OCI-LY7 (cell line): ENCODE results near the gene SDHD.

Experiments used
- EZH2phosphoT487 ChIP-seq: fragments of 200-600 bp; sonication (generic); IDR thresholded peaks from 2 replicates; pipeline ENCODE4 v1.6.1; 2018; ENCODE audit warnings: low read depth, borderline replicate concordance, mild to moderate bottlenecking, mixed run types, antibody characterized with exemption, low read length, moderate library complexity, mixed read lengths
- TF ChIP-seq, protein P1 (sequence below): fragments of 200-600 bp; sonication (generic); conservative IDR thresholded peaks from 2 replicates; pipeline ENCODE4 v1.5.1; 2014; ENCODE audit warnings: mild to moderate bottlenecking, antibody characterized with exemption, low read length, moderate library complexity, mixed read lengths

DNA sequence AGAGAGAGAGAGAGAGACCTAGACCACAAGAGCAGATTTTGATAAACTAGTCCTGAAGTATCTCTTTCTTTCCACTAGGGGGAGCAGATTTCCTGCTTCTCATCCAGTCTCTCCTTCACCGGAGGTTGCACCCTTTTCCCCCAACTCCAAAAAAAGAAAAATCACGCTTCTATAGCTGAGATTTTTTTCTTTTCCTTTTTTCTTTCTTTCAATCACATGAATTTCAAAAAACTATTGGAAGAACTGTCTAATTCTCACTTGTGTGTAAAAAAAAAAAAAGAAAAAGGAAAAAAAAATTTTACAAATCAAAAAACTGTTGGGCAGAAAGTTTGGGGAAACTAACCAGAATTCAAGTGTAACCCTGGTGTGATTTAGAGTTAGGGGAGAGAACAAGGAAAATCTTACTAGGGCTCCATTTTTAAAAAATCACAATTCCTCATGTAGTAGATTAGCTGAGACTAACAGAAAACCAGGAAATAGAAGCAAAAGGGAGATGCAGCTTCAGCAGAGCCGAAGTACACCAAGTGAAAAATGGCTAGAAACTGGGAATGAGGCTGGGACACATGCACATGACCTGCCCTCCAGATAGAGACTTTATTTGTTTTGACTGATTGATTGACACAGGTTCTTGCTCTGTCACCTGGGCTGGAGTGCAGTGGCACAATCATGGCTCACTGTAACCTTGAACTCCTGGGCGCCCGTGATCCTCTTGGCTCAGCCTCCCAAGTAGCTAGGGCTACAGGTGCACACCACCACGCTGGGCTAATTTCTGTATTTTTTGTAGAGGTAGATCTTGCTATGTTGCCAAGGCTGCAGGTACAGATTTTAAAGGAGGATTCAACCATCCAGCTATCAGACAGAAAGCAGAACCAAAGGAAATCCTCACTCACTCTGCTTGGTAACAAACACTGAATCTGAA lies 27.1 kb downstream of the SDHD start:
- TF ChIP-seq, protein P1, sequence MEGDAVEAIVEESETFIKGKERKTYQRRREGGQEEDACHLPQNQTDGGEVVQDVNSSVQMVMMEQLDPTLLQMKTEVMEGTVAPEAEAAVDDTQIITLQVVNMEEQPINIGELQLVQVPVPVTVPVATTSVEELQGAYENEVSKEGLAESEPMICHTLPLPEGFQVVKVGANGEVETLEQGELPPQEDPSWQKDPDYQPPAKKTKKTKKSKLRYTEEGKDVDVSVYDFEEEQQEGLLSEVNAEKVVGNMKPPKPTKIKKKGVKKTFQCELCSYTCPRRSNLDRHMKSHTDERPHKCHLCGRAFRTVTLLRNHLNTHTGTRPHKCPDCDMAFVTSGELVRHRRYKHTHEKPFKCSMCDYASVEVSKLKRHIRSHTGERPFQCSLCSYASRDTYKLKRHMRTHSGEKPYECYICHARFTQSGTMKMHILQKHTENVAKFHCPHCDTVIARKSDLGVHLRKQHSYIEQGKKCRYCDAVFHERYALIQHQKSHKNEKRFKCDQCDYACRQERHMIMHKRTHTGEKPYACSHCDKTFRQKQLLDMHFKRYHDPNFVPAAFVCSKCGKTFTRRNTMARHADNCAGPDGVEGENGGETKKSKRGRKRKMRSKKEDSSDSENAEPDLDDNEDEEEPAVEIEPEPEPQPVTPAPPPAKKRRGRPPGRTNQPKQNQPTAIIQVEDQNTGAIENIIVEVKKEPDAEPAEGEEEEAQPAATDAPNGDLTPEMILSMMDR, result peak; percentile 84
- TF ChIP-seq EZH2phosphoT487, result no peak
